HEK293 (cell line): ENCODE measurements around the gene ERG.

Experiments
- CTCF ChIA-PET: fragments of 350-600 bp; formaldehyde crosslinking; extraction: SDS; loops from one replicate; lab custom pipeline; 2021; ENCODE audit warnings: antibody characterized with exemption; lab: Yijun Ruan, JAX
- POLR2A ChIA-PET: fragments of 300-600 bp; formaldehyde crosslinking; extraction: SDS; loops from one replicate; lab custom pipeline; 2020; ENCODE audit warnings: antibody characterized with exemption, inconsistent platforms; lab: Yijun Ruan, JAX
- H3K27ac ChIP-seq: fragments of 200-500 bp; sonication (Bioruptor generic); 2 replicates; pipeline ENCODE4 v1.5.1; 2014; ENCODE audit warnings: low read depth, low read length, control low read depth, inconsistent platforms; ENCODE audit errors: extremely low read depth
- H3K36me3 ChIP-seq, 2 experiments: fragments of 200-500 bp in 1 of 2; sonication (Bioruptor generic) in 1 of 2; 1 replicate in 1 of 2; 2 replicates in 1 of 2; pipeline ENCODE4 v1.5.1; 2014 to 2017; ENCODE audit warnings: inconsistent platforms in 2 of 2, low read length in 2 of 2; ENCODE audit not compliant: control insufficient read depth in 2 of 2, insufficient read depth in 1 of 2
- H3K4me1 ChIP-seq: fragments of 200-500 bp; sonication (Bioruptor generic); 2 replicates; pipeline ENCODE4 v1.5.1; 2014; ENCODE audit warnings: mild to moderate bottlenecking, low read length, inconsistent platforms; ENCODE audit not compliant: control insufficient read depth, insufficient read depth
- H3K4me3 ChIP-seq: 2 replicates; pipeline ENCODE4 v1.5.1; 2011; ENCODE audit warnings: low read depth, mild to moderate bottlenecking, control low read depth, low read length, moderate library complexity
- H3K9me3 ChIP-seq: fragments of 200-500 bp; sonication (Bioruptor generic); 2 replicates; pipeline ENCODE4 v1.5.1; 2014; ENCODE audit warnings: low read depth, low read length, inconsistent platforms; ENCODE audit not compliant: control insufficient read depth, insufficient read depth
- BCL11A ChIP-seq: fragments of 450-650 bp; formaldehyde crosslinking; IDR thresholded peaks from 2 replicates; pipeline ENCODE4 v1.5.1; 2016; ENCODE audit warnings: low read depth, missing biosample characterization, missing genetic modification characterization
- HOXA7 ChIP-seq: sonication (generic); formaldehyde crosslinking; IDR thresholded peaks from 2 replicates; pipeline ENCODE4 v1.8.1; 2022; ENCODE audit warnings: missing genetic modification reagents, borderline replicate concordance
- SCRT2 ChIP-seq: fragments of 450-650 bp; formaldehyde crosslinking; IDR thresholded peaks from 2 replicates; pipeline ENCODE4 v1.5.1; 2016; ENCODE audit warnings: missing biosample characterization, missing genetic modification characterization
- TRIM28 ChIP-seq: IDR thresholded peaks from 2 replicates; pipeline ENCODE4 v1.6.1; 2011; ENCODE audit warnings: low read length, control low read depth, borderline replicate concordance
- TSHZ1 ChIP-seq: fragments of 450-650 bp; formaldehyde crosslinking; IDR thresholded peaks from 2 replicates; pipeline ENCODE4 v1.5.1; 2016; ENCODE audit warnings: missing biosample characterization, missing genetic modification characterization, borderline replicate concordance
- ZIC2 ChIP-seq: fragments of 450-650 bp; formaldehyde crosslinking; IDR thresholded peaks from 2 replicates; pipeline ENCODE4 v1.5.1; 2016; ENCODE audit warnings: missing biosample characterization, missing genetic modification characterization
- ZNF10 ChIP-seq: fragments of 450-650 bp; formaldehyde crosslinking; IDR thresholded peaks from 2 replicates; pipeline ENCODE4 v1.5.1; 2017; ENCODE audit warnings: missing biosample characterization, missing genetic modification characterization
- ZNF155 ChIP-seq: fragments of 450-650 bp; formaldehyde crosslinking; IDR thresholded peaks from 2 replicates; pipeline ENCODE4 v1.5.1; 2016; ENCODE audit warnings: missing biosample characterization, missing genetic modification characterization
- ZNF175 ChIP-seq: fragments of 450-650 bp; formaldehyde crosslinking; IDR thresholded peaks from 2 replicates; pipeline ENCODE4 v1.5.1; 2016; ENCODE audit warnings: missing biosample characterization, missing genetic modification characterization
- ZNF2 ChIP-seq: fragments of 450-650 bp; formaldehyde crosslinking; IDR thresholded peaks from 2 replicates; pipeline ENCODE4 v1.5.1; 2016; ENCODE audit warnings: missing biosample characterization, missing genetic modification characterization
- ZNF214 ChIP-seq: fragments of 450-650 bp; formaldehyde crosslinking; IDR thresholded peaks from 2 replicates; pipeline ENCODE4 v1.5.1; 2017; ENCODE audit warnings: missing biosample characterization, mild to moderate bottlenecking, missing genetic modification characterization, borderline replicate concordance
- ZNF24 ChIP-seq: fragments of 450-650 bp; formaldehyde crosslinking; IDR thresholded peaks from 2 replicates; pipeline ENCODE4 v1.5.1; 2016; ENCODE audit warnings: missing biosample characterization, missing genetic modification characterization
- ZNF341 ChIP-seq: fragments of 450-650 bp; formaldehyde crosslinking; IDR thresholded peaks from 2 replicates; pipeline ENCODE4; 2016; ENCODE audit warnings: low read depth, missing biosample characterization, missing genetic modification characterization
- ZNF391 ChIP-seq: fragments of 450-650 bp; formaldehyde crosslinking; IDR thresholded peaks from 2 replicates; pipeline ENCODE4 v1.5.1; 2016; ENCODE audit warnings: low read depth, missing biosample characterization, missing genetic modification characterization, borderline replicate concordance
- ZNF555 ChIP-seq: fragments of 450-650 bp; formaldehyde crosslinking; conservative IDR thresholded peaks from 2 replicates; pipeline ENCODE4 v1.5.1; 2017; ENCODE audit warnings: missing biosample characterization, mild to moderate bottlenecking, missing genetic modification characterization, inconsistent platforms
- ZNF558 ChIP-seq: fragments of 450-650 bp; formaldehyde crosslinking; IDR thresholded peaks from 2 replicates; pipeline ENCODE4 v1.5.1; 2016; ENCODE audit warnings: missing biosample characterization, missing genetic modification characterization
- ZNF561 ChIP-seq: fragments of 450-650 bp; IDR thresholded peaks from 2 replicates; pipeline ENCODE4 v1.5.1; 2018; ENCODE audit warnings: missing biosample characterization, missing genetic modification characterization, borderline replicate concordance
- TF ChIP-seq, protein P1 (sequence below): fragments of 450-650 bp; IDR thresholded peaks from 2 replicates; pipeline ENCODE4 v1.5.1; 2018; ENCODE audit warnings: missing biosample characterization, mild to moderate bottlenecking, missing genetic modification characterization
- TF ChIP-seq, protein P2 (sequence below): fragments of 450-650 bp; formaldehyde crosslinking; IDR thresholded peaks from 2 replicates; pipeline ENCODE4 v1.5.1; 2016; ENCODE audit warnings: missing biosample characterization, missing genetic modification characterization
- TF ChIP-seq, protein P3 (sequence below): fragments of 450-650 bp; formaldehyde crosslinking; IDR thresholded peaks from 2 replicates; pipeline ENCODE4 v1.5.1; 2016; ENCODE audit warnings: missing biosample characterization, missing genetic modification characterization
- TF ChIP-seq, protein P4 (sequence below): IDR thresholded peaks from 2 replicates; pipeline ENCODE4 v1.6.1; 2011; ENCODE audit warnings: mild to moderate bottlenecking, low read depth, low read length, borderline replicate concordance

The ERG gene

DNA sequence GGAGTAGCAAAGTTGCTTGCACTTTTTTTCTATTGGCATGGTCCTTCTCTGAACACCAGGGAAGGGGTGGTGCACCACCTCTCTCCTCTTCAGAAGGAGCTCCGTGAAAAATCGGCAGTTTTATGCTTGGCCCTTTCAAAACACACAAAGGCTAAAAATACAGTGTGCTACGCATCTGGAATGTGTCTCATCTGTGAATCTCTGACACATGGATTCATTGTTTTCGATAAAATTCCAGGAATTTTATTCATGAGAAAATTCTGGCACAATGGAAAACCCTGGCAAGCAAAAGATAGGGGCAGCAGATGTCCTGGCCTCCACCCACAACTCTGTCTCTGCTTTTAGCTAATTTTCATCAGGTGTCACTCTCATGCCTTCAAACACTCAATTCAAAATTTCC lies 42.9 kb downstream of the ERG start:
- TF ChIP-seq, protein P1, sequence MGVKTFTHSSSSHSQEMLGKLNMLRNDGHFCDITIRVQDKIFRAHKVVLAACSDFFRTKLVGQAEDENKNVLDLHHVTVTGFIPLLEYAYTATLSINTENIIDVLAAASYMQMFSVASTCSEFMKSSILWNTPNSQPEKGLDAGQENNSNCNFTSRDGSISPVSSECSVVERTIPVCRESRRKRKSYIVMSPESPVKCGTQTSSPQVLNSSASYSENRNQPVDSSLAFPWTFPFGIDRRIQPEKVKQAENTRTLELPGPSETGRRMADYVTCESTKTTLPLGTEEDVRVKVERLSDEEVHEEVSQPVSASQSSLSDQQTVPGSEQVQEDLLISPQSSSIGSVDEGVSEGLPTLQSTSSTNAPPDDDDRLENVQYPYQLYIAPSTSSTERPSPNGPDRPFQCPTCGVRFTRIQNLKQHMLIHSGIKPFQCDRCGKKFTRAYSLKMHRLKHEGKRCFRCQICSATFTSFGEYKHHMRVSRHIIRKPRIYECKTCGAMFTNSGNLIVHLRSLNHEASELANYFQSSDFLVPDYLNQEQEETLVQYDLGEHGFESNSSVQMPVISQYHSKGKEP (tag by site-specific recombination), result no peak
- no peak for TF ChIP-seq ZNF555 (tag by site-specific recombination)
- TF ChIP-seq, protein P2, sequence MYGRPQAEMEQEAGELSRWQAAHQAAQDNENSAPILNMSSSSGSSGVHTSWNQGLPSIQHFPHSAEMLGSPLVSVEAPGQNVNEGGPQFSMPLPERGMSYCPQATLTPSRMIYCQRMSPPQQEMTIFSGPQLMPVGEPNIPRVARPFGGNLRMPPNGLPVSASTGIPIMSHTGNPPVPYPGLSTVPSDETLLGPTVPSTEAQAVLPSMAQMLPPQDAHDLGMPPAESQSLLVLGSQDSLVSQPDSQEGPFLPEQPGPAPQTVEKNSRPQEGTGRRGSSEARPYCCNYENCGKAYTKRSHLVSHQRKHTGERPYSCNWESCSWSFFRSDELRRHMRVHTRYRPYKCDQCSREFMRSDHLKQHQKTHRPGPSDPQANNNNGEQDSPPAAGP (tag by site-specific recombination), result no peak
- no peak for TF ChIP-seq ZNF561 (tag by site-specific recombination)
- no peak for TF ChIP-seq TRIM28
- no peak for TF ChIP-seq HOXA7 (CRISPR knock-in tag)
- TF ChIP-seq ZNF155, result no peak
- TF ChIP-seq ZNF2 (tag by site-specific recombination), result no peak
- TF ChIP-seq ZNF24 (tag by site-specific recombination), result no peak
- no peak for TF ChIP-seq ZNF558 (tag by site-specific recombination)
- TF ChIP-seq, all 188 proteins: peak for 0

GRCh38 chr21:38454702-38455101 lies 43.6 kb downstream of the ERG start:
- Histone ChIP-seq H3K4me1 (no peaks in the 10 kb centered on the region), H3K36me3 (no peaks in the 10 kb centered on the region), H3K4me3 (no peak overlapping the region), H3K9me3 (no peaks in the 10 kb centered on the region), H3K27ac (no peak overlapping the region)
- ChIA-PET POLR2A (no interaction called here), CTCF (interaction anchor here (0.7 kb wide), 2 partner anchors 41 to 444 kb away, joined by 3 to 6 read pairs; no protein-coding TSS in a partner anchor)
- TF ChIP-seq ZNF175 (tag by site-specific recombination), result no peak
- no peak for TF ChIP-seq ZIC2 (tag by site-specific recombination)
- TF ChIP-seq BCL11A (tag by site-specific recombination), result no peak

More for the DNA sequence above, 42.9 kb downstream of the ERG start:
- Histone ChIP-seq H3K36me3 (no peaks in the 10 kb centered on the region), H3K27ac (no peak overlapping the region), H3K4me3 (no peak overlapping the region), H3K9me3 (no peaks in the 10 kb centered on the region), H3K4me1 (no peaks in the 10 kb centered on the region)
- ChIA-PET CTCF (no interaction called here), POLR2A (interaction anchor here (0.6 kb wide), 1 partner anchor 490 kb away, joined by 3 read pairs; no protein-coding TSS in a partner anchor)

DNA sequence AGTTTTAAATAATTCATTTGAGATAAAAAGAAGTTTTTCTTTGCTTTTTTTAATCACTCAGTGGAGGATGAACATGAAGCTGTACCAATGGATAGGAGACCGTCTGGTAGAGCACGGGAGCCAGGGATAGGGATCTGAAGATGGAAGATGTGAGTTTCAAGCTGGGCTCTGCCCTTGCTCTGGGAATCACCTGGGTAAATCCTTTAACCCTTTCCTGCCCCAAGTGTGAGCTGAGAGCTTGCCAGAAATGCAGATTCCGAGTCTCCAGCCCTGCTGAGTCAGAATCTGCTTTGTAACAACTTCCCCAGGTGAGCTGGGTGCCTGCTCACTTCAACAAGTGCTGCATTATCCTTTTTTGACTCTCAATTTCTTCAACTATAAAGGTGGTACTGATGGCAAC lies 44.1 kb downstream of the ERG start:
- H3K4me1 ChIP-seq, result no peaks in the 10 kb centered on the region
- H3K4me3 ChIP-seq, result no peak overlapping the region
- ChIA-PET POLR2A (no interaction called here), CTCF (interaction anchor here (0.7 kb wide), 1 partner anchor 444 kb away, joined by 6 read pairs; no protein-coding TSS in a partner anchor)
- no peaks in the 10 kb centered on the region for H3K9me3 ChIP-seq
- no peaks in the 10 kb centered on the region for H3K36me3 ChIP-seq
- no peak overlapping the region for H3K27ac ChIP-seq
- TF ChIP-seq, protein P3, sequence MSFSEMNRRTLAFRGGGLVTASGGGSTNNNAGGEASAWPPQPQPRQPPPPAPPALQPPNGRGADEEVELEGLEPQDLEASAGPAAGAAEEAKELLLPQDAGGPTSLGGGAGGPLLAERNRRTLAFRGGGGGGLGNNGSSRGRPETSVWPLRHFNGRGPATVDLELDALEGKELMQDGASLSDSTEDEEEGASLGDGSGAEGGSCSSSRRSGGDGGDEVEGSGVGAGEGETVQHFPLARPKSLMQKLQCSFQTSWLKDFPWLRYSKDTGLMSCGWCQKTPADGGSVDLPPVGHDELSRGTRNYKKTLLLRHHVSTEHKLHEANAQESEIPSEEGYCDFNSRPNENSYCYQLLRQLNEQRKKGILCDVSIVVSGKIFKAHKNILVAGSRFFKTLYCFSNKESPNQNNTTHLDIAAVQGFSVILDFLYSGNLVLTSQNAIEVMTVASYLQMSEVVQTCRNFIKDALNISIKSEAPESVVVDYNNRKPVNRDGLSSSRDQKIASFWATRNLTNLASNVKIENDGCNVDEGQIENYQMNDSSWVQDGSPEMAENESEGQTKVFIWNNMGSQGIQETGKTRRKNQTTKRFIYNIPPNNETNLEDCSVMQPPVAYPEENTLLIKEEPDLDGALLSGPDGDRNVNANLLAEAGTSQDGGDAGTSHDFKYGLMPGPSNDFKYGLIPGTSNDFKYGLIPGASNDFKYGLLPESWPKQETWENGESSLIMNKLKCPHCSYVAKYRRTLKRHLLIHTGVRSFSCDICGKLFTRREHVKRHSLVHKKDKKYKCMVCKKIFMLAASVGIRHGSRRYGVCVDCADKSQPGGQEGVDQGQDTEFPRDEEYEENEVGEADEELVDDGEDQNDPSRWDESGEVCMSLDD (tag by site-specific recombination), result no peak
- TF ChIP-seq, protein P4, sequence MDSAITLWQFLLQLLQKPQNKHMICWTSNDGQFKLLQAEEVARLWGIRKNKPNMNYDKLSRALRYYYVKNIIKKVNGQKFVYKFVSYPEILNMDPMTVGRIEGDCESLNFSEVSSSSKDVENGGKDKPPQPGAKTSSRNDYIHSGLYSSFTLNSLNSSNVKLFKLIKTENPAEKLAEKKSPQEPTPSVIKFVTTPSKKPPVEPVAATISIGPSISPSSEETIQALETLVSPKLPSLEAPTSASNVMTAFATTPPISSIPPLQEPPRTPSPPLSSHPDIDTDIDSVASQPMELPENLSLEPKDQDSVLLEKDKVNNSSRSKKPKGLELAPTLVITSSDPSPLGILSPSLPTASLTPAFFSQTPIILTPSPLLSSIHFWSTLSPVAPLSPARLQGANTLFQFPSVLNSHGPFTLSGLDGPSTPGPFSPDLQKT, result no peak
- TF ChIP-seq ZNF391 (tag by site-specific recombination) (no peak), TSHZ1 (tag by site-specific recombination) (no peak), SCRT2 (no peak), ZNF10 (no peak), ZNF214 (no peak), ZNF341 (no peak)
